GM19238 (cell line): Measurements from ENCODE around the gene RELL1.

ENCODE experiments used
- DNase-seq: peaks from one replicate; pipeline ENCODE4 v3.0.0; 2011; ENCODE audit warnings: low spot score; ENCODE audit not compliant: insufficient read length

Gene RELL1

GRCh38 chr4:37603711-37604110 lies 82.5 kb downstream of the RELL1 start:
- DNase-seq, result no peak

GRCh38 chr4:37603070-37603468 lies 83.1 kb downstream of the RELL1 start:
- DNase-seq, result peak; percentile 56

- no peak for DNase-seq
Observed at GRCh38 chr4:37602454-37603069, 83.6 kb downstream of the RELL1 start.

- no peak for DNase-seq
Observed at GRCh38 chr4:37601531-37601930, 84.6 kb downstream of the RELL1 start.

- DNase-seq, result no peak
Observed at GRCh38 chr4:37599092-37599790, 86.9 kb downstream of the RELL1 start.

GRCh38 chr4:37597034-37597433 lies 89.1 kb downstream of the RELL1 start:
- no peak for DNase-seq

GRCh38 chr4:37595875-37596680 lies 90.1 kb downstream of the RELL1 start:
- no peak for DNase-seq

- DNase-seq, result no peak
Observed at GRCh38 chr4:37594099-37594498, 92.1 kb downstream of the RELL1 start.

- DNase-seq, result no peak
Observed at GRCh38 chr4:37591349-37591748, 94.8 kb downstream of the RELL1 start.

- DNase-seq, result no peak
Observed at GRCh38 chr4:37590016-37590415, 96.2 kb downstream of the RELL1 start.

- DNase-seq, result no peak
Observed at GRCh38 chr4:37588150-37588549, 98.0 kb downstream of the RELL1 start.

GRCh38 chr4:37586194-37586593 lies 100.0 kb downstream of the RELL1 start:
- DNase-seq, result no peak

GRCh38 chr4:37584493-37585060 lies 101.6 kb downstream of the RELL1 start:
- DNase-seq, result no peak

- DNase-seq, result no peak
Observed at GRCh38 chr4:37584071-37584470, 102.1 kb downstream of the RELL1 start.

- DNase-seq, result no peak
Observed at GRCh38 chr4:37573566-37573965, 112.6 kb downstream of the RELL1 start.

GRCh38 chr4:37568489-37568888 lies 117.7 kb downstream of the RELL1 start:
- no peak for DNase-seq

GRCh38 chr4:37567836-37568235 lies 118.3 kb downstream of the RELL1 start:
- DNase-seq, result no peak

GRCh38 chr4:37562592-37562991 lies 123.6 kb downstream of the RELL1 start:
- DNase-seq, result no peak

- DNase-seq, result peak; percentile 13
Observed at GRCh38 chr4:37561803-37562207, 124.4 kb downstream of the RELL1 start.

GRCh38 chr4:37561196-37561802 lies 124.9 kb downstream of the RELL1 start:
- DNase-seq, result no peak
